Metanephros (tissue), 1 donor: Measurements from ENCODE around the gene RHOC. TPM values are rescaled to one million over a fixed set of nuclear protein-coding genes. Genes with fewer than 3 reads are reported as not detected.

Source experiments
- total RNA-seq: library from RNA; depleted of rRNA; stranded (reverse); fragments of >200 nt; gene quantifications from one replicate; pipeline ENCODE4 v1.2.3, GENCODE V29; 2014

The RHOC gene
- total RNA-seq = 145 TPM

DNA sequence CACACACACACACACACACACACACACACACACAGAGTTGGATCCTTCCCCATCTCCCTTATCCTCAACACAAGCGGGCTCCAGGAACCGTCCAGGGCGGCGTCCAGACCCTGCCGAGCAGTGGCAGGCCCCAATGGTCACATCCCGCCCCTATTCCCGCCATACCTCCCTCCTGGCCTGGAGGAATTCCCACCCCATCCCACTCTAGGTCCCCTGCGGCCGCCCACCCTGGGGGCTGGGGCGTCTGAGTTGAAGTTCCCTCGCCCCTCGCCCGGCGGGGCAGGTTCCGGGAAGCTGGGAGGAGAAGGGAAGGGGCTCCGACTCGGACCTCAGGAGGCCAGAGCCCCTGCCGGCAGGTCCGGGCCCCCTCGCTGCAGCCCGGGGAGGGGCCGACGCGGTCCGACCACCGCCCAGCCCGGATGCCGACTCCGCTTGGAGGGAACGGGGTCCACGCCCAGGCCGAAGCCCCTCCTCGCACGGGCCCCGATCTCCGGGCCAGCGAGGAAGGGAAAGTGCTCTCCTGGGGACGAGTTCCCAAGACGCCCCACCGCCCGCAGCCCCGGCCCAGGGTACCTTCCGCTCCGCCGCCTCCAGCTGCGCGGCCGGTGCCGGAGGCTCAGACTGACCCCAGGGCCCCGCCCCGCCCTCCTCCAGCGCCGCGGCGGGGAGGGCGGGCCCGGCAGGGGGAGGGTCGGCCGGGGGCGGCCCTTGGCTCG, at the start of gene RHOC:
RHOC (minus strand) TSS at position 623 of the 716 bp plus-strand sequence. CDS start 3,328 bp downstream, outside the sequence.

DNA sequence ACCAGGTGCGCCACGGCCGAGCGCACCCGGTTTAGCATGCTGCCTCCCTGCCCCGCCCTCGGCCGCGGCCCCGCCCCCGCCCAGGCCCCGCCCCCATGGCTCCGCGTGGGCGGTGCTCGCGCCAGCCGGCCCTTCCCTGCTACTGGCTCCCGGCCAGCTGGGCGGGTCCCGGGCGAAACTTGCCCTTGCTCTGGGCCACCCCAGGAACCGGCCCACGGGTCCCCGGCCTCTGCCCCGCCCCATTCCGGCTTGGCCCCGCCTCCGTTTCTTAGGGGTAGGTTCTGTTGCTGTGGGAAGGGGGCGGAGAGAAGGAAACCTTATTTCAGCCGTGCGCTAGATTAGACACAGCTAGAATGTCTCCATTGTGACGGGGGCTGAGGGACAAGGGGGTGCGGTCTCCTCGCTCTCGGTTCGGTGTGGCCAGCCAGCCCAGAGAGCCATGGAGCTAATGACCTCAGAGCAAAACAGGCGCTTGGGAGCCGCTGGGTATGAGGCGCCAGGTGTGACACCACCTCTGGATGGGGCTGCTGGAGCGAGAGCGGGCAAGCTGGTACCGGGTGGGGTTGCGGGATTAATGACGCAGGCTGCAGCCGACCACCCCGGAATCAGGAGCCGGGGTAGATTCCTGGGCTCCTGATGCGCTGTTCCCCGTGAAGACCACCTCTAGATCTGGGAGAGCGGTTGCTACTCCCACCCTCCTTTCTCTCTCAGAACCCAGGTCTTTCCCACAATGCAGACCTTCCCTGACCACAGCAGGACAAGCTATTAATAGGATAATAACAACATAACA, 8.5 kb upstream of the RHOC start, which contains the start of gene PPM1J:
PPM1J (minus strand) TSS at position 69 of the 790 bp plus-strand sequence; CDS start at position 38, 31 bp downstream.

DNA sequence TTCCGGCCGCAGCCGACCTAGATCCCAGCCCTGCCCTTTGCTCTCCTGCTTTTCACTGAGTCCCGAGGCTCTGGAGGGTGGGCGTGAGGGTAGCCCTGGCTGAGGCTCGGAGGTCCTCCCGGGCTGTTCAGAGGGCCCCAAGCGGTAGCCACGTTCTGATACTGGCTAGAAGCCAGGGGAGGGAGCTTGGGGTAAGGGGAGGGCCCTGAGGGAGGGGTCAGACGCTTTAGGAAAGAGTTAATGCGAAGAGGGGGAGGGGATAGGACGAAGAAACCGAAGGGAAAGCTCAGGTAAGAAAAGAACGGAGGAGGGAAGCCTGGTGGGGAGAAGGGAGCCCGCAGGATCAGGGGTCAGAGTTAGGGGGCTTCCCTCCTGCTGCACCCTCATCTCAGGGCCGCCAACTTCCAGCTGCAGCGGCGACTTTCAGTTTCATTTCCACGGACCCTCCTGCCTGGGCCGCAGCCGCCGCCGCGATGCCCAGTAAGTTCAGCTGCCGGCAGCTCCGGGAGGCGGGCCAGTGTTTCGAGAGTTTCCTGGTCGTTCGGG, 32.4 kb downstream of the RHOC start, which contains the start of gene MOV10:
MOV10 (plus strand) TSS at position 220 of the 546 bp plus-strand sequence; CDS start at position 474, 254 bp downstream.

Other genes starting within 250 kb of the RHOC start
- 8.5 TPM for gene WNT2B, start 198.2 kb downstream of the RHOC start, total RNA-seq
- gene ST7L, start 88.0 kb downstream of the RHOC start, total RNA-seq = 27.3 TPM
- 84.9 TPM for gene CAPZA1, start 87.3 kb downstream of the RHOC start, total RNA-seq
- 54.4 TPM for gene MOV10, start 32.5 kb downstream of the RHOC start, total RNA-seq
- 2.3 TPM for gene PPM1J, start 8.2 kb upstream of the RHOC start, total RNA-seq
- 48.8 TPM for gene SLC16A1, start 249.1 kb upstream of the RHOC start, total RNA-seq